Activated naive CD8-positive, alpha-beta T cell treated with anti-CD3 and anti-CD28 coated beads, Interleukin-2, amount 50 U/mL, for 16 hours (primary cell): ENCODE measurements around the gene GRP.
"Not testable (repeated sequence)": the region's sequence is repeated elsewhere in the genome, so short reads cannot be mapped to it uniquely, and the experiment has no call there.

ENCODE experiments used
- DNase-seq: peaks from one replicate; pipeline ENCODE4 v3.0.0-alpha.2; 2020; ENCODE audit warnings: low read depth, low spot score

GRP gene

DNA sequence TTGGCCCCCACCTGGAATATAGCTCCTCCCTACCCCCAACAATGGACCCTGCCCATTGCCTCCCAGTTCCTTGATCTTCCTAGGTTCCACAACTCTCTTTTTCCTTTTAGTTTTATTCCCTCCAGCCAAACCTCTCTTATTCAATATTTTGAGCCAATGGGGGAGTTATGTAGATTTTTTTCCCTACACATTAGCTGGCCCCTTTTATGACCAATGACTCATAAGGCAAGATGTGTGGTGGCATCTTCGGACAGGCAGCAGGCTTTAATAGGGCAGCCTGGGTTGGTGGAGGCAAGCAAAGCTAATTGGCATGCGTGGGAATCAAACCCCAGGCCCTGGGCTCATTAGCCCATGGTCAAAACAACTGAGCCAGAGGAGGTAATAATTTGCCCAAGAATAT, 9.2 kb downstream of the GRP start:
- DNase-seq, result no peak

DNA sequence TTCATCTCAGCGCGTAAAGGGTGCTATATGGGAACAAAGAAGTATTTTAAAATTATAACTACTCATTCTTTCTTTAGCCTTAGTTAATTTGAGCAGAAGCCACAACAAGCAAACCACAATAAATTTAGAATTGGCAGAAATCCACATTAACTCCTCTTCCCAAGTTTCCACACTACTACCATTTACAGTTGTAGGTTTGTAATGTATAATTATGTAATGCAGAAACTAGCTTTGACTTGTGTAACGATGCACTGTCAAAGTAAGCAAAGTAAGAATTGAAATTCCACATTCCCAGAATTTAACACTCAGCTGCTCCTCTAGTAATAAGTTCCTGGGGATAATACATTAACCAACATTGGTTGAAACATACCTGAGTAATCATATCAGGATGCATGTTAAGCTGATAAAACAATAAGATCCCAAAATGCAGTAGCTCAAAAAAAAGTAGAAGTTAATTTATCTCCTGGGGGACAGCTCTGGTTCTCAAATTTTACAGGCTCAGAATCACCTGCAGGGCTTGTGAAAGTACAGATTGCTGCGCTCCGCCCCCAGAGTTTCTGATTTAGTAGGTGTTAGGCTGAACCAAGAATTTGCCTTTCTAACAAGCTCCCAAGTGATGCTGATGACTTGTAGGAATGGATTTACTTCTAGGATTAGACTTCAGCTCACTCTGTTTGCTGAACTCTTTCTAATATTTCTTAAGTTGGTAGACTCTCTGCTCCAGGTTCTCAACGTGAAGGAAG, 9.9 kb downstream of the GRP start:
- no peak for DNase-seq

- no peak for DNase-seq
Observed at GRCh38 chr18:59231114-59231513, 11.2 kb downstream of the GRP start.

DNA sequence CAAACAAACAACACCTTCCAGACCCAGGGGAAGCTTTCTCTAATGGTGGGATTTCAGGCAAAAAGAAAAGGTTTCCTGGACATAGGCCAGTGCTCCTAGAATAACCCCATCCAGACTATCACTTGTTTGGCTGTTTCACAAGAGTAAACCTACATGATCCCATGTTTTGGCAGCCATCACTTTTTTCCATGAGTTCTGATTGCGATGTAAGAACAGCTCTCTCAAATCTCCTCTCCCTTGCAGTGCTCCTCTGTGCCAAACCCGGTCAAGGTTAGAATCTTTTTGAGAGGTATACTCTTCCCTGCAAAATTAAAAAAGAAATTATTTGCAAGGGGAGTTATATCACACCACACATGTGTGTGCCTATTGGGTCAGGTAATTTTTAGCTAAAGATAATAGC, 11.9 kb downstream of the GRP start:
- DNase-seq, result no peak

- no peak for DNase-seq
Observed at GRCh38 chr18:59232309-59233016, 12.5 kb downstream of the GRP start.

DNA sequence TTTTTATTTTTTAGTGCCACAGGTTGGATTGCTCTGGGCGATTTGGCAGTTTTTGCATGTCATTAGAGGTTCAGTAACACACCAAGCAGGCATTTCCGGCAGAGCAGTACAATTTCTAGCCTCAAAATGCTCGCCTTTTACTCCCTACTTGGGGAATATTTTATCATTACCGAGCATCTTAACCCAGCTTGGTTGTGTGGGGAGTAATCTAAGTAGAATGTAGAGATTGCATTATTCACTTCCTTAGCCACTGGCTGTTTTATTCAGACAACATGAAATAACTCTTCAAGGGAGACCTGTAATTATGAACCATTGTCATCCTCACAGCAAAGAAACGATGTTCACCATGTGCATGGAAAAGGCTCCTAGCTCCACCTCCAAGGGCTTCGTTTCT, 13.1 kb downstream of the GRP start:
- DNase-seq, result no peak

DNA sequence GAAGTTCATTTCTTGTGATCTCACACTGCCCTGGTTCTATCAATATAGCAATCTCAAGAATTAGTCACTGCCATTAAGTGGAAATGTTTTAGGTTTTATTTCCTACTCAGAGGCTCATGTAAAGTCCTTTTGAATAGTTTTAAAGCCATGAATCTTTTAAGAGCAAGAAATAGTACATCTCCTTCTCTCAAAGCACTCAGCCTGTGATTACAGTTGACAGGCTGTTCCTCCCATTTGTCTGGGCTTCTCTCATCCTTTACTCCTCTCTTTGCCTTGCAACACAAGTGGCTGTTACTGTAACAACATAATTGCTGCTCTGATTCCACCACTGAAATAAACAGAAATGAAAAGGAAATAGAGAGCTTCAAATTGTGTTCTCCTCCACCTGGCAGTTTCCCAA, 18.4 kb downstream of the GRP start:
- DNase-seq, result no peak

DNA sequence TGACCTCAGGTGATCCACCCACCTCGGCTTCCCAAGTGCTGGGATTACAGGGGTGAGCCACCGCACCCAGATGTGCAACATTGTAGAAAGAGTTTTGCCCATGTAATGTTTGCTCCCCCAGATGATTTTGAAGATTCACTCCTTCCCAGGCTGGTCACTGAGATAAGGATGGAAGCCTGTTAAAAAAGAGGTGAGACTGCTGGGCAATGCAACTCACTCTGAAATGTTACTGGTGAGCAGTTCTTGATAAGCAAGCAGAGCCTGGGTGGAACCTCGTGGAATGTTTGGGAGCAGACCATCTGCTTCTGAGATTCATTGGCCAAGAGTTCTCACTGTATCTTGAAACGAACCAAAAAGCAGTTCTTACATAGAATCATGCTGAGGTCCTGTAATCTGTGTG, 19.7 kb downstream of the GRP start:
- DNase-seq, result no peak

- no peak for DNase-seq
Observed at GRCh38 chr18:59242906-59243305, 22.9 kb downstream of the GRP start.

GRCh38 chr18:59246796-59247195, 26.8 kb downstream of the GRP start:
- no peak for DNase-seq

GRCh38 chr18:59249199-59249774, 29.3 kb downstream of the GRP start:
- no peak for DNase-seq

DNA sequence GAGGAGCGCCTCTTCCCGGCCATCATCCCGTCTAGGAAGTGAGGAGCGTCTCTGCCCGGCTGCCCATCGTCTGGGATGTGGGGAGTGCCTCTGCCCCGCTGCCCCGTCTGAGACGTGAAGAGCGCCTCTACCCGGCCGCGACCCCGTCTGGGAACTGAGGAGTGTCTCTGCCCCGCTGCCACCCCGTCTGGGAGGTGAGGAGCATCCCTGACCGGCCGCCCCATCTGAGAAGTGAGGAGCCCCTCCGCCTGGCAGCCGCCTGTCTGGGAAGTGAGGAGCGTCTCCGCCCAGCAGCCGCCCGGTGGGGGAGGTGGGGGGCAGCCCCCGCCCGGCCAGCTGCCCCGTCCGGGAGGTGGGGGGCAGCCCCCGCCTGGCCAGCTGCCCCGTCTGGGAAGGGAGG, 35.5 kb downstream of the GRP start:
- not testable (repeated sequence) for DNase-seq

DNA sequence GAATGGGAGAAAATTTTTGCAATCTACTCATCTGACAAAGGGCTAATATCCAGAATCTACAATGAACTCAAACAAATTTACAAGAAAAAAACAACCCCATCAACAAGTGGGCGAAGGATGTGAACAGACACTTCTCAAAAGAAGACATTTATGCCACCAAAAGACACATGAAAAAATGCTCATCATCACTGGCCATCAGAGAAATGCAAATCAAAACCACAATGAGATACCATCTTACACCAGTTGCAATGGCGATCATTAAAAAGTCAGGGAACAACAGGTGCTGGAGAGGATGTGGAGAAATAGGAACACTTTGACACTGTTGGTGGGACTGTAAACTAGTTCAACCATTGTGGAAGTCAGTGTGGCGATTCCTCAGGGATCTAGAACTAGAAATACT, 41.9 kb downstream of the GRP start:
- DNase-seq, result not testable (repeated sequence)

DNA sequence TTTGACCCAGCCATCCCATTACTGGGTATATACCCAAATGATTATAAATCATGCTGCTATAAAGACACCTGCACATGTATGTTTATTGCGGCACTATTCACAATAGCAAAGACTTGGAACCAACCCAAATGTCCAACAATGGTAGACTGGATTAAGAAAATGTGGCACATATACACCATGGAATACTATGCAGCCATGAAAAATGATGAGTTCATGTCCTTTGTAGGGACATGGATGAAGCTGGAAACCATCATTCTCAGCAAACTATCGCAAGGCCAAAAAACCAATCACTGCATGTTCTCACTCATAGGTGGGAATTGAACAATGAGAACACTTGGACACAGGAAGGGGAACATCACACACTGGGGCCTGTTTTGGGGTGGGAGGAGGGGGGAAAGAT, 42.3 kb downstream of the GRP start:
- not testable (repeated sequence) for DNase-seq

- no peak for DNase-seq
Observed at GRCh38 chr18:59263661-59264060, 43.7 kb downstream of the GRP start.

GRCh38 chr18:59264121-59264571, 44.2 kb downstream of the GRP start:
- DNase-seq, result no peak

DNA sequence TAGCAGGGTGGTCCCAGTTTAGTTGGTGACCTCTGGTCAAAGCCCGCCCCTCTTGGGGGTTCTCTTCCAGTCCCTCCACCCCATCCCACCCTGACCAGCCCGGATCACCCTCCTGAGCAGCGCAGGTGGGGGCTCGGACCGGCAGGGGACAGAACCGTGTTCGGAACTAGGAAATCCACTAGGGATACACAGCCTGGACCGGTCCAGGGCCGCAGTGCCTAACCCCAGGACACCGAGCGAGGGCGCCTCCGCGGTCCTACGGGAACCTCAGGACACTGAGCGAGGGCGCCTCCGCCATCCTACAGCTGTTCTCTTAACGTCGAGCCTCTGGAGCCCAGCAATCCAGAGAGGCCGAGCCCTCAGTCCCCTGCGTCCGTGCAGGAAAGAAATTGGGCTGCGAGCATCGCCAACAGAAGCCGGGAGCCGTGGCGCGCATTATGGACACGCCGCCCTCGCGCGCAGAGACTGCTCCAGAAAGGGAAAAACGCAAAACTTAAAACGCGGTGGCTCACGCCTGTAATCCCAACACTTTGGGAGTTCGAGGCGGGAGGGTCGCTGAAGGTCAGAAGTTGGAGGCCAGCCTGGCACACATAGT, 44.8 kb downstream of the GRP start:
- no peak for DNase-seq

GRCh38 chr18:59265246-59265973, 45.5 kb downstream of the GRP start:
- DNase-seq, result no peak

DNA sequence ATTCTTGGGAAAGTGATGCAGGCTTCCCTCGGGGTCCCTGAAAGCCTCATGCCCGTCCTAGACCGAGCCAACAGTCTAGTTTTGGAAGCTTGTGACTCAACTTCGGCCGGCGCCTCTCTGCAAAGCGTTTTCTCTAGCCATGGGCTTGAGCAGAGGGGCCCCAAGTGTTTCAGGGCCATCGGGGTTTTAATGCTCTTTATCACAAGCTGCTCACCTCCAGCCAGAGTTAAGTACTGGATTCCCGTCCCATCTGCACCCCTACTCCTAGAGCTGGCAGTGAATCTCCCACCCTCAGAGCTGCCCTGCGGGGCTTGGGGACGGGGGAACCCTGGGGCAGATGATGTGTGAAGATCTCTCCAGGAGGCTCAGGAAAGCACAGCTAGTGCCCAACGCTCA, 46.0 kb downstream of the GRP start:
- DNase-seq, result no peak

- no peak for DNase-seq
Observed at GRCh38 chr18:59266459-59266858, 46.5 kb downstream of the GRP start.

GRCh38 chr18:59266886-59267502, 47.0 kb downstream of the GRP start:
- DNase-seq, result no peak
